HG02973 (cell line): Measurements from ENCODE around the gene RASA4B.
"Not testable (repeated sequence)": the region's sequence is repeated elsewhere in the genome, so short reads cannot be mapped to it uniquely, and the experiment has no call there.

Experiments used
- ATAC-seq: cut with Tn5 transposase; IDR thresholded peaks from one replicate; pipeline ENCODE4 v1.9.1; 2021; ENCODE audit warnings: moderate library complexity; ENCODE audit not compliant: unreplicated experiment

RASA4B gene

GRCh38 chr7:102512642-102513221 is 4.8 kb downstream of the RASA4B start:
- ATAC-seq: not testable (repeated sequence)

GRCh38 chr7:102511860-102512522 is 5.6 kb downstream of the RASA4B start:
- ATAC-seq: peak; percentile 28

GRCh38 chr7:102510575-102510974 is 7.0 kb downstream of the RASA4B start:
- not testable (repeated sequence) for ATAC-seq

- not testable (repeated sequence) for ATAC-seq
These were observed 10.0 kb downstream of the RASA4B start for GRCh38 chr7:102507410-102508088.

- not testable (repeated sequence) for ATAC-seq
These were observed 12.0 kb downstream of the RASA4B start for GRCh38 chr7:102505298-102506185.

GRCh38 chr7:102503141-102503540 is 14.4 kb downstream of the RASA4B start:
- ATAC-seq: not testable (repeated sequence)

GRCh38 chr7:102498321-102498720 is 19.3 kb downstream of the RASA4B start:
- not testable (repeated sequence) for ATAC-seq

- ATAC-seq: not testable (repeated sequence)
These were observed 20.3 kb downstream of the RASA4B start for GRCh38 chr7:102497308-102497707.

GRCh38 chr7:102496861-102497260 is 20.7 kb downstream of the RASA4B start:
- ATAC-seq: not testable (repeated sequence)

- peak; percentile 59 for ATAC-seq
These were observed 23.0 kb downstream of the RASA4B start for GRCh38 chr7:102494473-102495149.

- ATAC-seq: not testable (repeated sequence)
These were observed 23.6 kb downstream of the RASA4B start for GRCh38 chr7:102494026-102494425.

- peak; percentile 24 for ATAC-seq
These were observed 24.2 kb downstream of the RASA4B start for GRCh38 chr7:102493220-102493935.

GRCh38 chr7:102490529-102491075 is 27.0 kb downstream of the RASA4B start:
- peak; percentile 40 for ATAC-seq

- not testable (repeated sequence) for ATAC-seq
These were observed 33.3 kb downstream of the RASA4B start for GRCh38 chr7:102484317-102484716.

- not testable (repeated sequence) for ATAC-seq
These were observed 35.6 kb downstream of the RASA4B start for GRCh38 chr7:102481962-102482361.

- ATAC-seq: not testable (repeated sequence)
These were observed 37.5 kb downstream of the RASA4B start for GRCh38 chr7:102479982-102480637.

- peak; percentile 30 for ATAC-seq
These were observed 38.4 kb downstream of the RASA4B start for GRCh38 chr7:102479209-102479584.

GRCh38 chr7:102478314-102479208 is 39.0 kb downstream of the RASA4B start, which contains the start of gene POLR2J:
Gene POLR2J (minus strand): TSS chr7:102478922. CDS start chr7:102478860, 62 bp downstream.
- ATAC-seq: peak; percentile 61
